HepG2 (cell line): ENCODE measurements around the gene COBLL1. TPM values are rescaled to one million over a fixed set of nuclear protein-coding genes. Genes with fewer than 3 reads are reported as not detected.

Source experiments
- BCL6 ChIP-seq: IDR thresholded peaks from 2 replicates; pipeline ENCODE4 v1.6.1; 2016; ENCODE audit warnings: missing genetic modification reagents, missing compliant biosample characterization
- BRD4 ChIP-seq: sonication (generic); formaldehyde crosslinking; IDR thresholded peaks from 2 replicates; pipeline ENCODE4 v1.4.0; 2020; ENCODE audit warnings: missing genetic modification reagents
- DMAP1 ChIP-seq: IDR thresholded peaks from 2 replicates; pipeline ENCODE4 v1.6.1; 2016
- EED ChIP-seq: sonication (generic); formaldehyde crosslinking; IDR thresholded peaks from 2 replicates; pipeline ENCODE4 v1.5.0; 2020; ENCODE audit warnings: mild to moderate bottlenecking, missing genetic modification reagents
- ELF3 ChIP-seq: IDR thresholded peaks from 2 replicates; pipeline ENCODE4 v1.6.1; 2016; ENCODE audit warnings: missing genetic modification reagents, missing compliant biosample characterization
- ISX ChIP-seq: sonication (generic); formaldehyde crosslinking; conservative IDR thresholded peaks from 2 replicates; pipeline ENCODE4 v1.5.0; 2020; ENCODE audit warnings: missing genetic modification reagents
- KDM5A ChIP-seq: fragments of 200-600 bp; sonication (generic); IDR thresholded peaks from 2 replicates; pipeline ENCODE4 v1.7.0; 2018; ENCODE audit warnings: antibody characterized with exemption, mild to moderate bottlenecking, low read length, borderline replicate concordance
- MEIS1 ChIP-seq: sonication (generic); formaldehyde crosslinking; IDR thresholded peaks from 2 replicates; pipeline ENCODE4 v1.9.0; 2021; ENCODE audit warnings: mild to moderate bottlenecking, missing genetic modification reagents, moderate library complexity, borderline replicate concordance
- MEIS2 ChIP-seq: sonication (generic); formaldehyde crosslinking; IDR thresholded peaks from 2 replicates; pipeline ENCODE4 v1.9.0; 2021; ENCODE audit warnings: mild to moderate bottlenecking, missing genetic modification reagents
- NFYC ChIP-seq: IDR thresholded peaks from 2 replicates; pipeline ENCODE4 v1.6.1; 2016; ENCODE audit warnings: missing genetic modification reagents, missing compliant biosample characterization
- NKX3-1 ChIP-seq: sonication (generic); formaldehyde crosslinking; IDR thresholded peaks from 2 replicates; pipeline ENCODE4 v1.5.0; 2020; ENCODE audit warnings: missing genetic modification reagents
- RCOR2 ChIP-seq: IDR thresholded peaks from 2 replicates; pipeline ENCODE4 v1.6.1; 2016; ENCODE audit warnings: missing biosample characterization, missing genetic modification reagents
- TCF7 ChIP-seq: sonication (generic); IDR thresholded peaks from 2 replicates; pipeline ENCODE4 v1.6.1; 2016; ENCODE audit warnings: antibody characterized with exemption, low read depth
- ZNF232 ChIP-seq: sonication (generic); formaldehyde crosslinking; IDR thresholded peaks from 2 replicates; pipeline ENCODE4 v1.4.0; 2020; ENCODE audit warnings: missing genetic modification reagents, borderline replicate concordance
- ZNF260 ChIP-seq: sonication (generic); formaldehyde crosslinking; IDR thresholded peaks from 2 replicates; pipeline ENCODE4 v1.4.0; 2020; ENCODE audit warnings: missing genetic modification reagents, low read depth, mild to moderate bottlenecking, borderline replicate concordance
- ZNF644 ChIP-seq: IDR thresholded peaks from 2 replicates; pipeline ENCODE4 v1.6.1; 2016; ENCODE audit warnings: low read depth
- polyA plus RNA-seq, 8 experiments: library from polyadenylated mRNA; depleted of rRNA in 3 of 8; stranded (reverse) in 7 of 8; unstranded in 1 of 8; fragments of >200 nt; fragmentation: Illumina TruSeq in 4 of 8; extraction: Trizol in 4 of 8; gene quantifications; 2 replicates each; pipeline versions ENCODE4 v1.2.1 to v1.2.3, GENCODE V29; 2011 to 2016; ENCODE audit warnings: low read depth in 4 of 8, missing spikeins in 1 of 8, mixed read lengths in 1 of 8; ENCODE audit not compliant: insufficient read depth in 1 of 8
- total RNA-seq, 5 experiments: library from RNA; depleted of rRNA; stranded (reverse); fragments of >200 nt; fragmentation: Illumina TruSeq; extraction: Trizol; gene quantifications; 2 replicates each; pipeline ENCODE4 v1.2.3, GENCODE V29; 2016; ENCODE audit warnings: low read depth in 1 of 5
- TF ChIP-seq, protein P1 (sequence below): sonication (generic); formaldehyde crosslinking; IDR thresholded peaks from 2 replicates; pipeline ENCODE4 v1.4.0; 2020; ENCODE audit warnings: missing genetic modification reagents, mild to moderate bottlenecking, borderline replicate concordance
- TF ChIP-seq, protein P2 (sequence below): sonication (generic); formaldehyde crosslinking; IDR thresholded peaks from 2 replicates; pipeline ENCODE4 v1.5.0; 2020; ENCODE audit warnings: missing genetic modification reagents
- TF ChIP-seq, protein P3 (sequence below): IDR thresholded peaks from 2 replicates; pipeline ENCODE4 v1.6.1; 2016; ENCODE audit warnings: missing genetic modification reagents, missing compliant biosample characterization
- TF ChIP-seq, protein P4 (sequence below): sonication (generic); formaldehyde crosslinking; IDR thresholded peaks from 2 replicates; pipeline ENCODE4 v1.8.0; 2022; ENCODE audit warnings: missing genetic modification reagents, mild to moderate bottlenecking, moderate library complexity, borderline replicate concordance
- TF ChIP-seq, protein P5 (sequence below): sonication (generic); formaldehyde crosslinking; IDR thresholded peaks from 2 replicates; pipeline ENCODE4 v1.4.0; 2020; ENCODE audit warnings: missing genetic modification reagents, borderline replicate concordance
- TF ChIP-seq, protein P6 (sequence below): sonication (generic); formaldehyde crosslinking; conservative IDR thresholded peaks from 2 replicates; pipeline ENCODE4 v1.8.1; 2023; ENCODE audit warnings: missing genetic modification reagents

The COBLL1 gene
- total and polyA plus RNA-seq, 2 of the 13 experiments (the other 11 are each of a cell fraction or from before 2014, with no cell fraction given), result 32.6 to 86.8 TPM

DNA sequence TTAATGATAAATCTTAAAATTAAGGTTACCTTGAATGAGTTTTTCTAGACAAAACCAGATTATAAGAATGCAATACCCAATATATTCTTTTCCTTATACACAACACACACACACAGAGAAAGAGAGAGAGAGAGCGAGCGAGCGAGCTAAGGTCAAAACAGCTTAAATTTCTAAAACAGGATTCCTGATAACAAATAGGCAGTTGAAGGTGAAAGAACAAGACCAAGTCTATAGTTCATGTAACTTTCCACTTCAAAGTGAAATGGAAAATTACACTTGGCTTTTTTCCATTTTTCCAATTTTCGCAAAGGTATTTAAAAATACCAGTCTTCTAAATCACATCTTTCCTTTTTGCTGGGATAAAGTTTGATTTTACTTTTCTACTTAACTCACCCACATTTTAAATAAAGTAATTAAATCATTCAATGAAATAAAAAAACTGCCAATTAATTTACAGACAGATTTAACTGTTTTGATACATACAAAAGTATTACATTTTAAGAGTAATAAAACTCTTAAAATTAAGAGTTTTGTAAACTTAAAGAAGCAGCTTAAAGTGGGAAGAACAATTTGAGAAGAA lies 98.8 kb downstream of the COBLL1 start (continued):
- TF ChIP-seq, protein P1, sequence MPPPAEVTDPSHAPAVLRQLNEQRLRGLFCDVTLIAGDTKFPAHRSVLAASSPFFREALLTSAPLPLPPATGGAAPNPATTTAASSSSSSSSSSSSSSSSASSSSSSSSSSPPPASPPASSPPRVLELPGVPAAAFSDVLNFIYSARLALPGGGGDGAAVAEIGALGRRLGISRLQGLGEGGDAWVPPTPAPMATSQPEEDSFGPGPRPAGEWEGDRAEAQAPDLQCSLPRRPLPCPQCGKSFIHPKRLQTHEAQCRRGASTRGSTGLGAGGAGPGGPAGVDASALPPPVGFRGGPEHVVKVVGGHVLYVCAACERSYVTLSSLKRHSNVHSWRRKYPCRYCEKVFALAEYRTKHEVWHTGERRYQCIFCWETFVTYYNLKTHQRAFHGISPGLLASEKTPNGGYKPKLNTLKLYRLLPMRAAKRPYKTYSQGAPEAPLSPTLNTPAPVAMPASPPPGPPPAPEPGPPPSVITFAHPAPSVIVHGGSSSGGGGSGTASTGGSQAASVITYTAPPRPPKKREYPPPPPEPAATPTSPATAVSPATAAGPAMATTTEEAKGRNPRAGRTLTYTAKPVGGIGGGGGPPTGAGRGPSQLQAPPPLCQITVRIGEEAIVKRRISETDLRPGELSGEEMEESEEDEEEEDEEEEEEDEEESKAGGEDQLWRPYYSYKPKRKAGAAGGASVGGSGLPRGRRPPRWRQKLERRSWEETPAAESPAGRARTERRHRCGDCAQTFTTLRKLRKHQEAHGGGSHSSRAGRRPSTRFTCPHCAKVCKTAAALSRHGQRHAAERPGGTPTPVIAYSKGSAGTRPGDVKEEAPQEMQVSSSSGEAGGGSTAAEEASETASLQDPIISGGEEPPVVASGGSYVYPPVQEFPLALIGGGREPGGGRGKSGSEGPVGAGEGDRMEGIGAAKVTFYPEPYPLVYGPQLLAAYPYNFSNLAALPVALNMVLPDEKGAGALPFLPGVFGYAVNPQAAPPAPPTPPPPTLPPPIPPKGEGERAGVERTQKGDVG (CRISPR knock-in tag), result no peak
- TF ChIP-seq TCF7, result peak; percentile 89
- TF ChIP-seq DMAP1 (CRISPR knock-in tag), result peak; percentile 88
- peak; percentile 29; the same call in 1 of the 2 replicates for TF ChIP-seq KDM5A
- TF ChIP-seq, protein P2, sequence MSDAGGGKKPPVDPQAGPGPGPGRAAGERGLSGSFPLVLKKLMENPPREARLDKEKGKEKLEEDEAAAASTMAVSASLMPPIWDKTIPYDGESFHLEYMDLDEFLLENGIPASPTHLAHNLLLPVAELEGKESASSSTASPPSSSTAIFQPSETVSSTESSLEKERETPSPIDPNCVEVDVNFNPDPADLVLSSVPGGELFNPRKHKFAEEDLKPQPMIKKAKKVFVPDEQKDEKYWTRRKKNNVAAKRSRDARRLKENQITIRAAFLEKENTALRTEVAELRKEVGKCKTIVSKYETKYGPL (CRISPR knock-in tag), result no peak
- TF ChIP-seq, protein P3, sequence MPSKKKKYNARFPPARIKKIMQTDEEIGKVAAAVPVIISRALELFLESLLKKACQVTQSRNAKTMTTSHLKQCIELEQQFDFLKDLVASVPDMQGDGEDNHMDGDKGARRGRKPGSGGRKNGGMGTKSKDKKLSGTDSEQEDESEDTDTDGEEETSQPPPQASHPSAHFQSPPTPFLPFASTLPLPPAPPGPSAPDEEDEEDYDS (CRISPR knock-in tag), result peak; percentile 60
- no peak for TF ChIP-seq MEIS2 (CRISPR knock-in tag)
- TF ChIP-seq NKX3-1 (CRISPR knock-in tag), result no peak
- TF ChIP-seq ZNF260 (CRISPR knock-in tag), result no peak
- peak; percentile 87 for TF ChIP-seq BCL6 (CRISPR knock-in tag)
- TF ChIP-seq RCOR2, result peak; percentile 94
- peak; percentile 78 for TF ChIP-seq BRD4 (CRISPR knock-in tag)
- no peak for TF ChIP-seq ISX
- TF ChIP-seq NFYC (CRISPR knock-in tag), result 0 out of 2 replicates have a peak, but pooled peaks have one; percentile 17
- TF ChIP-seq, protein P4, sequence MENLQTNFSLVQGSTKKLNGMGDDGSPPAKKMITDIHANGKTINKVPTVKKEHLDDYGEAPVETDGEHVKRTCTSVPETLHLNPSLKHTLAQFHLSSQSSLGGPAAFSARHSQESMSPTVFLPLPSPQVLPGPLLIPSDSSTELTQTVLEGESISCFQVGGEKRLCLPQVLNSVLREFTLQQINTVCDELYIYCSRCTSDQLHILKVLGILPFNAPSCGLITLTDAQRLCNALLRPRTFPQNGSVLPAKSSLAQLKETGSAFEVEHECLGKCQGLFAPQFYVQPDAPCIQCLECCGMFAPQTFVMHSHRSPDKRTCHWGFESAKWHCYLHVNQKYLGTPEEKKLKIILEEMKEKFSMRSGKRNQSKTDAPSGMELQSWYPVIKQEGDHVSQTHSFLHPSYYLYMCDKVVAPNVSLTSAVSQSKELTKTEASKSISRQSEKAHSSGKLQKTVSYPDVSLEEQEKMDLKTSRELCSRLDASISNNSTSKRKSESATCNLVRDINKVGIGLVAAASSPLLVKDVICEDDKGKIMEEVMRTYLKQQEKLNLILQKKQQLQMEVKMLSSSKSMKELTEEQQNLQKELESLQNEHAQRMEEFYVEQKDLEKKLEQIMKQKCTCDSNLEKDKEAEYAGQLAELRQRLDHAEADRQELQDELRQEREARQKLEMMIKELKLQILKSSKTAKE (CRISPR knock-in tag), result no peak
- TF ChIP-seq EED (CRISPR knock-in tag), result no peak
- TF ChIP-seq ZNF232, result no peak
- TF ChIP-seq, protein P5, sequence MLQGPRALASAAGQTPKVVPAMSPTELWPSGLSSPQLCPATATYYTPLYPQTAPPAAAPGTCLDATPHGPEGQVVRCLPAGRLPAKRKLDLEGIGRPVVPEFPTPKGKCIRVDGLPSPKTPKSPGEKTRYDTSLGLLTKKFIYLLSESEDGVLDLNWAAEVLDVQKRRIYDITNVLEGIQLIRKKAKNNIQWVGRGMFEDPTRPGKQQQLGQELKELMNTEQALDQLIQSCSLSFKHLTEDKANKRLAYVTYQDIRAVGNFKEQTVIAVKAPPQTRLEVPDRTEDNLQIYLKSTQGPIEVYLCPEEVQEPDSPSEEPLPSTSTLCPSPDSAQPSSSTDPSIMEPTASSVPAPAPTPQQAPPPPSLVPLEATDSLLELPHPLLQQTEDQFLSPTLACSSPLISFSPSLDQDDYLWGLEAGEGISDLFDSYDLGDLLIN (CRISPR knock-in tag), result no peak
- TF ChIP-seq, protein P6, sequence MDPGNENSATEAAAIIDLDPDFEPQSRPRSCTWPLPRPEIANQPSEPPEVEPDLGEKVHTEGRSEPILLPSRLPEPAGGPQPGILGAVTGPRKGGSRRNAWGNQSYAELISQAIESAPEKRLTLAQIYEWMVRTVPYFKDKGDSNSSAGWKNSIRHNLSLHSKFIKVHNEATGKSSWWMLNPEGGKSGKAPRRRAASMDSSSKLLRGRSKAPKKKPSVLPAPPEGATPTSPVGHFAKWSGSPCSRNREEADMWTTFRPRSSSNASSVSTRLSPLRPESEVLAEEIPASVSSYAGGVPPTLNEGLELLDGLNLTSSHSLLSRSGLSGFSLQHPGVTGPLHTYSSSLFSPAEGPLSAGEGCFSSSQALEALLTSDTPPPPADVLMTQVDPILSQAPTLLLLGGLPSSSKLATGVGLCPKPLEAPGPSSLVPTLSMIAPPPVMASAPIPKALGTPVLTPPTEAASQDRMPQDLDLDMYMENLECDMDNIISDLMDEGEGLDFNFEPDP (CRISPR knock-in tag), result no peak
- TF ChIP-seq MEIS1 (CRISPR knock-in tag), result peak; percentile 62; the same call in 1 of the 2 replicates
- TF ChIP-seq ZNF644 (CRISPR knock-in tag), result peak; percentile 79
- TF ChIP-seq ELF3 (CRISPR knock-in tag), result peak; percentile 95
